Osteoblast (primary cell): Measurements from ENCODE around the gene REX1BD. TPM values are rescaled to one million over a fixed set of nuclear protein-coding genes. Genes with fewer than 3 reads are reported as not detected.

Experiments
- DNase-seq: peaks from one replicate; pipeline ENCODE4 v3.0.0; 2011; ENCODE audit warnings: low spot score, mixed read lengths; ENCODE audit not compliant: insufficient read length; ENCODE audit errors: missing footprints
- H2AFZ ChIP-seq: 2 replicates; pipeline ENCODE4 v1.6.0; 2011; ENCODE audit warnings: mild to moderate bottlenecking, low read length
- H3K27ac ChIP-seq: 2 replicates; pipeline ENCODE4 v1.5.1; 2011; ENCODE audit warnings: mild to moderate bottlenecking, low read depth, low read length, moderate library complexity
- H3K27me3 ChIP-seq: 2 replicates; pipeline ENCODE4 v1.6.0; 2012; ENCODE audit warnings: mild to moderate bottlenecking, control low read depth, inconsistent platforms, low read length, moderate library complexity; ENCODE audit not compliant: insufficient read depth
- H3K36me3 ChIP-seq: 2 replicates; pipeline ENCODE4 v1.5.1; 2011; ENCODE audit warnings: mild to moderate bottlenecking, low read length, control low read depth, moderate library complexity; ENCODE audit not compliant: insufficient read depth
- H3K4me1 ChIP-seq: 2 replicates; pipeline ENCODE4 v1.5.1; 2011; ENCODE audit warnings: mild to moderate bottlenecking, low read length, control low read depth, moderate library complexity; ENCODE audit not compliant: insufficient read depth
- H3K4me2 ChIP-seq: 2 replicates; pipeline ENCODE4 v1.6.0; 2011; ENCODE audit warnings: mild to moderate bottlenecking, low read length; ENCODE audit not compliant: insufficient read depth
- H3K4me3 ChIP-seq: fragments of 200-600 bp; sonication (generic); 3 replicates; pipeline ENCODE4 v1.5.1; 2012; ENCODE audit warnings: mild to moderate bottlenecking, low read length, inconsistent platforms; ENCODE audit not compliant: insufficient read depth
- H3K79me2 ChIP-seq: 2 replicates; pipeline ENCODE4 v1.6.0; 2012; ENCODE audit warnings: mild to moderate bottlenecking, low read length, control low read depth, inconsistent platforms; ENCODE audit not compliant: insufficient read depth
- H3K9me3 ChIP-seq: 2 replicates; pipeline ENCODE4 v1.5.1; 2011; ENCODE audit warnings: low read depth, low read length, control low read depth
- H4K20me1 ChIP-seq: 2 replicates; pipeline ENCODE4 v1.6.0; 2012; ENCODE audit warnings: mild to moderate bottlenecking, low read length, control low read depth; ENCODE audit not compliant: insufficient read depth
- total RNA-seq: library from RNA; depleted of rRNA; stranded (reverse); fragments of >200 nt; gene quantifications from 2 replicates; pipeline ENCODE4 v1.2.3, GENCODE V29; 2012
- TF ChIP-seq, protein P1 (sequence below): IDR thresholded peaks from 2 replicates; pipeline ENCODE4 v1.5.1; 2011; ENCODE audit warnings: mild to moderate bottlenecking, low read depth, low read length, moderate library complexity; ENCODE audit errors: extremely low read depth

The REX1BD gene
- total RNA-seq, 1 donor = 29.7 TPM

DNA sequence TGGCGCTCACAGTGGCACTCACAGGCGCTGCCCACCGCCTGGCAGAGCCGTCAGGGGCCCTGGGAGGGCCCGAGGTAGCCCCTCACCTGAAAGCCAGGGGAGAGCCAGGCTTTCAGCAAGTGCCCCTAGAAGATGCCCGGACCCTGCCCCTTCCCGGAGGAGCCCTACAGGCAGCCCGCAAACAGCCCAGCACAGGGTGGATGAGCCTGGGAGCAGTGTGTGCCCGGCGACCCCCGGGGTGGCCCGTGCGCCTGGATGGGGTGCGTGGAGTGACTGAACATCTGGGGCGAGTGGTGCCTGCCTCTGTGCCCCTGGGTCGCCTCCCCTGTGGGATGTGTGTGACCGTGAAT, 16.6 kb downstream of the REX1BD start:
- TF ChIP-seq, protein P1, sequence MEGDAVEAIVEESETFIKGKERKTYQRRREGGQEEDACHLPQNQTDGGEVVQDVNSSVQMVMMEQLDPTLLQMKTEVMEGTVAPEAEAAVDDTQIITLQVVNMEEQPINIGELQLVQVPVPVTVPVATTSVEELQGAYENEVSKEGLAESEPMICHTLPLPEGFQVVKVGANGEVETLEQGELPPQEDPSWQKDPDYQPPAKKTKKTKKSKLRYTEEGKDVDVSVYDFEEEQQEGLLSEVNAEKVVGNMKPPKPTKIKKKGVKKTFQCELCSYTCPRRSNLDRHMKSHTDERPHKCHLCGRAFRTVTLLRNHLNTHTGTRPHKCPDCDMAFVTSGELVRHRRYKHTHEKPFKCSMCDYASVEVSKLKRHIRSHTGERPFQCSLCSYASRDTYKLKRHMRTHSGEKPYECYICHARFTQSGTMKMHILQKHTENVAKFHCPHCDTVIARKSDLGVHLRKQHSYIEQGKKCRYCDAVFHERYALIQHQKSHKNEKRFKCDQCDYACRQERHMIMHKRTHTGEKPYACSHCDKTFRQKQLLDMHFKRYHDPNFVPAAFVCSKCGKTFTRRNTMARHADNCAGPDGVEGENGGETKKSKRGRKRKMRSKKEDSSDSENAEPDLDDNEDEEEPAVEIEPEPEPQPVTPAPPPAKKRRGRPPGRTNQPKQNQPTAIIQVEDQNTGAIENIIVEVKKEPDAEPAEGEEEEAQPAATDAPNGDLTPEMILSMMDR = no peak
- Histone ChIP-seq H3K4me3 (peak overlapping the region; percentile 57), H3K36me3 (no peaks in the 10 kb centered on the region), H4K20me1 (no peaks in the 10 kb centered on the region), H3K27ac (no peak overlapping the region), H3K4me2 (peak overlapping the region; percentile 32), H3K79me2 (no peaks in the 10 kb centered on the region), H3K27me3 (peaks cover 34% of the 10 kb centered on the region), H3K9me3 (no peaks in the 10 kb centered on the region), H3K4me1 (no peaks in the 10 kb centered on the region), H2AFZ (no peak overlapping the region)
- no peak for DNase-seq

DNA sequence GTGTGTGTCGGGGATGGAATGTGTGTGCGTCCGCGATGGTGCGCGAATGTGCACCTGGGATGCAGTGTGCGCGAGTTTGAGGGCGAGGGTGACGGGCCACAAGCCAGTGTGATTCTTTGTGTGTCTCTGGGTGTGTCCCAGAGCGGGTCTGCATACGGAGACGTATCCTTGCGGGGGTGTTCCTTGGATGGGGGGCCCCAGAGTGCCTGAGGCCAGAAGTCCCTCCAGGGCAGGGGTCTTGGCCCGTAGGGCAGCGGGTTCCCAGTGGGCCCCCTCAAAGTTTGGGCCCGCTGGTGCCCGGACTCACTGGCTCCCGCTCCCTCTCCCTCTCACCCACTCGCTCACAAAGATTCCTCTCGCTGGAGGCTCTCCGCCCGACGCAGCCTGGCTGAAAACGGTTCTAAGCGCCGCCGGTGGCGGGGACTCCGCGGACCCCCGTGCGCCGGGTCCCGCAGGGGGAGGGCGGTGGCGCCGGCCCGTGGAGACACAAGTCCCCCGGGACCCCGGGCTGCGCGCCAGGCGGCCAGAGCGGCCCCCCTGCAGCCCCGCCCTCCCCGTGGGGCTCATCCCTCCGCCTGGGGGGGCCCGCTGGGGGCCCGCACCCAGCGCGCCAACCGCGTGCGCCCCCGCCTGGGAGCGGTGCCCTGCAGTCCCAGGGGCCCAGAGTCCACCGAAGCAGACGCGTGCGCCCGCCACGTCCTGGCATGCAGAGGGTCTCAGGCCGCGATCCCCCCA, 17.1 kb downstream of the REX1BD start:
- H3K27ac ChIP-seq = no peak overlapping the region
- no peaks in the 10 kb centered on the region for H3K4me1 ChIP-seq
- no peaks in the 10 kb centered on the region for H3K9me3 ChIP-seq
- H3K36me3 ChIP-seq = no peaks in the 10 kb centered on the region
- peak overlapping the region; percentile 57 for H3K4me3 ChIP-seq
- peak overlapping the region; percentile 32 for H3K4me2 ChIP-seq
- no peaks in the 10 kb centered on the region for H4K20me1 ChIP-seq
- H3K27me3 ChIP-seq = peaks cover 38% of the 10 kb centered on the region
- peak; percentile 90 for DNase-seq
- TF ChIP-seq, protein P1 = no peak
- no peaks in the 10 kb centered on the region for H3K79me2 ChIP-seq
- H2AFZ ChIP-seq = no peak overlapping the region

DNA sequence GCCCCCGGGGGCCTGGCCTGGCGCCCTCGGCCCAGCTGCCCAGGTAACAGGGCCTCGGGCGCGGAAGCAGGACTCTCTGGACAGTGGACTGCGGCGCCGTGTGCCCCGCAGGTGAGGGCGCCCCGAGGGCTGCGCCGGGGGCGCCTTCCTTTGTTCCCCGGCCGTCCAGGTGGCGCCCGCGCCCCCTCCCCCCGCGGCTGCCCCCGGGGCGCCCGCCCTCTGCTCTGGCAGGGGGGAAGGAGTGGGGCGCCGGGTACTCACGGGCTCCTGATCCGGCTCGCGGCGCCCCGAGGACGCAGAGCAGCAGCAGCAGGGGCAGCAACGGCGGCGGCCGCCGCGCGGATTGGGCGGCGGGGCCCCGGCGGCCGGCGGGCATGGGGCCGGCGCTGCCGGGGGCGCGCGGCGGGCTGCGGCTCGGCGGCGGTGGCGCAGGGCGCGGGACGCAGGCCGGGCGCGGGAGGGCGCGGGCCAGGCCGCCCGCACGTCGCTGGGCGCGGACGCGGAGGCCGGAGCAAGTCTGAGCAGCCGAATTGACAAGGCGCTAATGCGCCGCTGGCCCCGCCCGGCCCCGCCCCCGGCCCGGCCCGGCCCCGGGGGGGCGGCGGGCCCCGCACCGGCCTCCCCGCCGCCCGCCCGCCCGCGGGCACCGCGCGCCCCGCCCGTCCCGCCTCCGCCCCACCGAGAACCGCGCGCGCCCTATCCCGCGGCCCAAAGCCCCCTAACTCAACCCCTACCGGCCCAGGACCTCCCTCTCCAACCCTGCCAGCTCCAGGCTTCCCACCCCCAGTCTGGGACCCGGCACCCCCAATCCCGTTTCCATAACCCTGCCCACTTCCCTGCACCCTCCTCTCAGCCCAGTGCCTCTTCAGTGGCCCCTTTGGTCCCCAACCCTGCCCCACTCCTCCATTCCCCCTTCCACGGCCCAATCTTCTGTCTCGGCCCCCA, 18.0 kb downstream of the REX1BD start, which contains the start of gene CRLF1:
Gene CRLF1 (minus strand): TSS at position 519 of the 945 bp plus-strand sequence. CDS start 143 bp downstream, at position 376.
- H2AFZ ChIP-seq = no peak within 1 kb of the TSS
- peak within 1 kb of the TSS; percentile 58 for H3K4me2 ChIP-seq
- no peaks in the 10 kb centered on the region for H3K9me3 ChIP-seq
- H3K27ac ChIP-seq = no peak within 1 kb of the TSS
- H3K4me1 ChIP-seq = no peaks in the 10 kb centered on the region
- peaks cover 46% of the 10 kb centered on the region for H3K27me3 ChIP-seq
- no peaks in the 10 kb centered on the region for H3K36me3 ChIP-seq
- no peaks in the 10 kb centered on the region for H4K20me1 ChIP-seq
- peak within 1 kb of the TSS; percentile 57 for H3K4me3 ChIP-seq
- H3K79me2 ChIP-seq = no peaks in the 10 kb centered on the region
- TF ChIP-seq, protein P1 = no peak
- peak; percentile 87 for DNase-seq
